AG04450 (cell line): ENCODE data around the gene ZNF394. TPM values are rescaled to one million over a fixed set of nuclear protein-coding genes. Genes with fewer than 3 reads are reported as not detected.
"Not testable (repeated sequence)": the region's sequence is repeated elsewhere in the genome, so short reads cannot be mapped to it uniquely, and the experiment has no call there.

Source experiments
- CTCF ChIA-PET: fragments of 300-600, 350-600 bp; formaldehyde crosslinking; extraction: SDS; loops from one replicate; lab custom pipeline; 2022; ENCODE audit warnings: antibody characterized with exemption, inconsistent platforms; lab: Charles Lee
- POLR2A ChIA-PET: fragments of 350-600 bp; formaldehyde crosslinking; extraction: SDS; loops from one replicate; lab custom pipeline; 2021; ENCODE audit warnings: antibody characterized with exemption, inconsistent platforms; lab: Yijun Ruan, JAX
- DNase-seq: peaks from one replicate; pipeline ENCODE4 v3.0.0-alpha.2; 2011; ENCODE audit warnings: low read depth, low spot score
- H3K27ac ChIP-seq: one replicate; pipeline ENCODE4 v1.5.1; 2012; ENCODE audit warnings: low read depth, low read length, control low read depth
- H3K27me3 ChIP-seq: one replicate; pipeline ENCODE4 v1.6.0; 2012; ENCODE audit warnings: low read length; ENCODE audit not compliant: control insufficient read depth, insufficient read depth
- H3K4me3 ChIP-seq: 2 replicates; pipeline ENCODE4 v1.5.1; 2011; ENCODE audit warnings: mild to moderate bottlenecking, low read depth, low read length, control low read depth
- H3K9me3 ChIP-seq: 2 replicates; pipeline ENCODE4 v1.5.1; 2012; ENCODE audit warnings: low read length; ENCODE audit not compliant: control insufficient read depth, insufficient read depth
- CTCF ChIP-seq: IDR thresholded peaks from 2 replicates; pipeline ENCODE4 v1.5.1; 2011; ENCODE audit warnings: low read depth, low read length, control low read depth, inconsistent platforms
- polyA plus RNA-seq: library from polyadenylated mRNA; depleted of rRNA; stranded (reverse); fragments of >200 nt; gene quantifications from 2 replicates; pipeline ENCODE4 v1.2.3, GENCODE V29; 2011

ZNF394 gene
- polyA plus RNA-seq, 1 experiment = 9.4 TPM

- Histone ChIP-seq H3K27ac (peak within 1 kb of the TSS; percentile 93), H3K9me3 (no peaks in the 10 kb centered on the region; the same call in 1 of the 2 replicates), H3K4me3 (peak within 1 kb of the TSS; percentile 90), H3K27me3 (no peaks in the 10 kb centered on the region)
- ChIA-PET POLR2A (interaction anchor here (0.6 to 1.7 kb wide), 4 partner anchors 20 to 76 kb away, joined by 3 to 27 read pairs (median 4); partner anchors contain the start of gene ZNF655), CTCF (interaction anchor here (0.6 to 1.2 kb wide), 2 partner anchors 21 to 559 kb away, joined by 4 read pairs; no protein-coding TSS in a partner anchor)
- no peak for TF ChIP-seq CTCF
- DNase-seq = peak; percentile 90
These were observed 4.7 kb upstream of the ZNF394 start, which contains the start of gene ZKSCAN5 for GRCh38 chr7:99504603-99505323. Gene ZKSCAN5 (plus strand): TSS chr7:99504662. CDS start chr7:99506045, 1,383 bp downstream.

- no peak for TF ChIP-seq CTCF
- Histone ChIP-seq H3K9me3 (no peaks in the 10 kb centered on the region; the same call in 1 of the 2 replicates), H3K27ac (peak overlapping the region; percentile 93), H3K4me3 (peak overlapping the region; percentile 90), H3K27me3 (no peaks in the 10 kb centered on the region)
- ChIA-PET CTCF (no interaction called here), POLR2A (interaction anchor here (1.0 to 1.7 kb wide), 3 partner anchors 48 to 76 kb away, joined by 3 to 27 read pairs (median 6); partner anchors contain the start of gene ZNF655)
- DNase-seq = no peak
These were observed 4.2 kb upstream of the ZNF394 start for GRCh38 chr7:99504281-99504602.

GRCh38 chr7:99501236-99501635, 1.2 kb upstream of the ZNF394 start:
- H3K9me3 ChIP-seq, DNase-seq, H3K27ac ChIP-seq, CTCF ChIA-PET, H3K4me3 ChIP-seq, H3K27me3 ChIP-seq: not testable (repeated sequence)
- POLR2A ChIA-PET = interaction anchor here (0.6 to 1.5 kb wide), 3 partner anchors 58 to 251 kb away, joined by 3 read pairs; partner anchors contain the start of genes CPSF4 and PTCD1

- Histone ChIP-seq H3K4me3 (peak overlapping the region; percentile 97), H3K9me3 (peaks cover 10% of the 10 kb centered on the region), H3K27ac (peak overlapping the region; percentile 97), H3K27me3 (no peaks in the 10 kb centered on the region)
- POLR2A ChIA-PET = interaction anchor here (0.6 to 1.6 kb wide), 5 partner anchors 52 to 252 kb away, joined by 3 to 8 read pairs (median 3); partner anchors contain the start of genes CPSF4, FAM200A, PTCD1 and ZNF655
- no peak for DNase-seq
- no peak for TF ChIP-seq CTCF
- CTCF ChIA-PET = no interaction called here
These were observed 542 bp upstream of the ZNF394 start for GRCh38 chr7:99500637-99501009.

GRCh38 chr7:99499371-99499720, 735 bp downstream of the ZNF394 start:
- DNase-seq = no peak
- no peak for TF ChIP-seq CTCF
- H3K27me3 ChIP-seq = no peaks in the 10 kb centered on the region
- peak overlapping the region; percentile 97 for H3K27ac ChIP-seq
- POLR2A ChIA-PET = interaction anchor here (1.2 to 1.6 kb wide), 3 partner anchors 26 to 59 kb away, joined by 5 to 8 read pairs (median 5); partner anchors contain the start of genes FAM200A and ZNF655
- CTCF ChIA-PET = no interaction called here
- peak overlapping the region; percentile 97 for H3K4me3 ChIP-seq
- peaks cover 23% of the 10 kb centered on the region for H3K9me3 ChIP-seq
